Activated CD8-positive, alpha-beta T cell treated with anti-CD3 and anti-CD28 coated beads for 36 hours (primary cell): Measurements from ENCODE around the gene FBXW9. TPM values are rescaled to one million over a fixed set of nuclear protein-coding genes. Genes with fewer than 3 reads are reported as not detected.

Experiments used
- ATAC-seq: fragments of 200-7000 bp; cut with Tn5 transposase; one replicate; pipeline ENCODE4 v1.10.0; 2021; ENCODE audit warnings: mild to moderate bottlenecking, moderate library complexity
- CTCF ChIA-PET: fragments of 350-600 bp; sonication (Branson Sonifier 250); formaldehyde crosslinking; loops from one replicate; lab custom pipeline; 2021; ENCODE audit warnings: antibody characterized with exemption; lab: Charles Lee
- POLR2A ChIA-PET: fragments of 350-600 bp; sonication (Branson Sonifier 250); formaldehyde crosslinking; loops from one replicate; lab custom pipeline; 2021; ENCODE audit warnings: antibody characterized with exemption; lab: Charles Lee
- DNase-seq: peaks from one replicate; pipeline ENCODE4 v3.0.0-alpha.2; 2020
- H3K27ac Mint-ChIP-seq: one replicate; pipeline ENCODE4 v1.8.0; 2021; ENCODE audit warnings: mild to moderate bottlenecking, mixed read lengths
- H3K27me3 Mint-ChIP-seq: one replicate; pipeline ENCODE4 v1.8.0; 2021; ENCODE audit warnings: mixed read lengths
- H3K36me3 Mint-ChIP-seq: one replicate; pipeline ENCODE4 v1.8.0; 2021; ENCODE audit warnings: low read depth, mixed read lengths
- H3K4me1 Mint-ChIP-seq: one replicate; pipeline ENCODE4 v1.8.0; 2021; ENCODE audit warnings: low read depth, mixed read lengths
- H3K4me3 Mint-ChIP-seq: one replicate; pipeline ENCODE4 v1.8.0; 2021; ENCODE audit warnings: mild to moderate bottlenecking, moderate library complexity, mixed read lengths
- H3K9me3 Mint-ChIP-seq: one replicate; pipeline ENCODE4 v1.8.0; 2021; ENCODE audit warnings: mixed read lengths
- intact Hi-C: fragments of 100-400 bp; cut with micrococcal nuclease; formaldehyde crosslinking; loops from one replicate; pipeline ENCODE4 v1.10.0; 2022
- total RNA-seq, 2 experiments: library from RNA; stranded (reverse); gene quantifications; one replicate each; pipeline ENCODE4 v1.2.3, GENCODE V29; 2021
- TF ChIP-seq, protein P1 (sequence below): fragments of 200-600 bp; IDR thresholded peaks from one replicate; pipeline ENCODE4 v1.8.0; 2022; ENCODE audit warnings: antibody characterized with exemption, mild to moderate bottlenecking

Gene FBXW9
- total RNA-seq, 2 experiments from 2014 or later, result 9.9 to 10.8 TPM

DNA sequence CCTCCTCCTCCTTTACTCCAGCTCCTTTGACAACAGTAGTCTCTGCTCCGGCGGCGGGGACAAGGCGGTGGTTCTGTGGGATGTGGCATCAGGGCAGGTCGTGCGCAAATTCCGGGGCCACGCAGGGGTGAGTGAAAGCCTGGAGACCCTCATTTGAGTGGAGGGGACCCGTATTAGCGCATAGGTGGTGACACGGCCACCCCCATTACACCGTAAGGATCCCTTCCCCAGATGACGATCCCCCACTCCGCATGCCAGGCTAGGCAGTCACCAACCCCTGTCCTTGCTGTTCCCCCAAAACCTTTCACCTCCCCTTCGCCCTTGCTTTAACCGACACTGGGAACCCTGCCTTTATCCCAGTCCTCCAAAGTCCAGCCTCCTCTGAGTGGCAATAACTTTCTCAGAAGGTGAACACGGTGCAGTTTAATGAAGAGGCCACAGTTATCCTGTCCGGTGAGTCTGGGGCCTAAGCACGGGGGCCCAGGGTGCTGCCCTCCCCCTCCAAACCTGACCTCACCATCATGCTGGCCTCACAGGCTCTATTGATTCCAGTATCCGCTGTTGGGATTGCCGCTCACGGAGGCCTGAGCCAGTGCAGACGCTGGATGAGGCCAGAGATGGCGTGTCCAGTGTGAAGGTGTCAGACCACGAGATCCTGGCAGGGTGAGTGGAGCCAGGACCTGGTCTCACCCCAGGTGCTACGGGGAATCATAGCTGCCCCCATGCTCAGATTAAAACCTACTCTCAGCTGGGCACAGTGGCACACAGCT is 26.1 kb downstream of the FBXW9 start:
- Mint-ChIP-seq H3K27me3 (no peaks in the 10 kb centered on the region), H3K9me3 (no peaks in the 10 kb centered on the region), H3K27ac (peak overlapping the region; percentile 100), H3K4me3 (peak overlapping the region; percentile 99), H3K4me1 (peaks cover 30% of the 10 kb centered on the region), H3K36me3 (peaks cover 44% of the 10 kb centered on the region)
- intact Hi-C loops, result no loop called here
- ChIA-PET POLR2A (interaction anchor here (1.1 to 4.3 kb wide), 6 partner anchors 8 to 63 kb away, joined by 4 to 29 read pairs (median 4); partner anchors contain the start of genes DHPS, FBXW9 and TRIR), CTCF (interaction anchor here (0.8 to 3.5 kb wide), 9 partner anchors 8 to 106 kb away, joined by 3 to 19 read pairs (median 4); partner anchors contain the start of genes FBXW9, ZNF490 and ZNF791)
- TF ChIP-seq, protein P1, sequence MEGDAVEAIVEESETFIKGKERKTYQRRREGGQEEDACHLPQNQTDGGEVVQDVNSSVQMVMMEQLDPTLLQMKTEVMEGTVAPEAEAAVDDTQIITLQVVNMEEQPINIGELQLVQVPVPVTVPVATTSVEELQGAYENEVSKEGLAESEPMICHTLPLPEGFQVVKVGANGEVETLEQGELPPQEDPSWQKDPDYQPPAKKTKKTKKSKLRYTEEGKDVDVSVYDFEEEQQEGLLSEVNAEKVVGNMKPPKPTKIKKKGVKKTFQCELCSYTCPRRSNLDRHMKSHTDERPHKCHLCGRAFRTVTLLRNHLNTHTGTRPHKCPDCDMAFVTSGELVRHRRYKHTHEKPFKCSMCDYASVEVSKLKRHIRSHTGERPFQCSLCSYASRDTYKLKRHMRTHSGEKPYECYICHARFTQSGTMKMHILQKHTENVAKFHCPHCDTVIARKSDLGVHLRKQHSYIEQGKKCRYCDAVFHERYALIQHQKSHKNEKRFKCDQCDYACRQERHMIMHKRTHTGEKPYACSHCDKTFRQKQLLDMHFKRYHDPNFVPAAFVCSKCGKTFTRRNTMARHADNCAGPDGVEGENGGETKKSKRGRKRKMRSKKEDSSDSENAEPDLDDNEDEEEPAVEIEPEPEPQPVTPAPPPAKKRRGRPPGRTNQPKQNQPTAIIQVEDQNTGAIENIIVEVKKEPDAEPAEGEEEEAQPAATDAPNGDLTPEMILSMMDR, result no peak
- ATAC-seq (no peak), DNase-seq (no peak)

DNA sequence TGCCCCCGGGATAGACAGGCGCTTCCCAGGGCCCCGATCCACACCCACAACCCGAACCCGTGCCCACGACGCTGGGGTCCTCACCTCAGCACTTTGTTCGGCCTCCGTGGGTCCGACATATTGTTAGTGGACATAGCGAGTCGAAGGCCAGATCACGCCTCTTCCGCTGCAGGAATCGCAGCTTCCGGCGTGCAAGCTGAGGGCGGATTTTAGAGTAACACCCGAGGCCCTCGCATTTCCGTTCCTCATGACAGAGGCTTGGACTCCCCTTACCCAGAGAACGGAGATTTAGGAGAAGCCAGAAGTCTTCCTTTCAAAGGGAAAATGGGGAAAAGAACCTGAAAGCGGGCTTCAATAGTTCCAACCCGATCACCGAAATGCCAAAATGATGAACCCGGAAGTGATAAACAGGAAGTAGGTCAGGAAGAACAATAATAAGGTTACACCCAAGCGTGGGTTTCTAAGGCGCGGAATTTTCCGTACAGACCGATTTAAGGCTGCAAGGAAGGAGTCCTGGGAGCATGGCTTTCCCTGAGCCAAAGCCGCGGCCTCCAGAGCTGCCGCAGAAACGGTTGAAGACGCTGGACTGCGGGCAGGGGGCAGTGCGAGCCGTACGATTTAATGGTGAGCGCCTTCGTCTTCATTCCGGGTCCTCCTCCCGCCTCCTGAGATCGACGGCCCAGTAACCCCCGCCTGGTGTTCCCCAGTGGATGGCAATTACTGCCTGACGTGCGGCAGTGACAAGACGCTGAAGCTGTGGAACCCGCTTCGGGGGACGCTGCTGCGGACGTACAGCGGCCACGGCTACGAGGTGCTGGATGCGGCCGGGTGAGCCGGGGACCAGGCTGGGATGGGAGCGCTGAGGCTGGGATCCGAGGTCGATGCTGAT is 26.9 kb downstream of the FBXW9 start:
- Mint-ChIP-seq H3K9me3 (no peaks in the 10 kb centered on the region), H3K4me1 (peaks cover 38% of the 10 kb centered on the region), H3K27ac (peak overlapping the region; percentile 100), H3K36me3 (peaks cover 46% of the 10 kb centered on the region), H3K27me3 (no peaks in the 10 kb centered on the region), H3K4me3 (peak overlapping the region; percentile 99)
- intact Hi-C loops, result loop anchor here (5.0 to 10.0 kb wide), 2 partner anchors 55 to 107 kb away; partner anchors contain the start of genes ZNF490 and ZNF791
- ATAC-seq, result peak; percentile 15
- TF ChIP-seq, protein P1, result no peak
- DNase-seq, result peak; percentile 79
- POLR2A ChIA-PET, result interaction anchor here (0.7 to 4.3 kb wide), 9 partner anchors 9 to 117 kb away, joined by 4 to 29 read pairs (median 5); partner anchors contain the start of genes DHPS, FBXW9 and TRIR
- CTCF ChIA-PET, result interaction anchor here (0.7 to 1.6 kb wide), 8 partner anchors 9 to 126 kb away, joined by 3 to 7 read pairs (median 4); no protein-coding TSS in a partner anchor

DNA sequence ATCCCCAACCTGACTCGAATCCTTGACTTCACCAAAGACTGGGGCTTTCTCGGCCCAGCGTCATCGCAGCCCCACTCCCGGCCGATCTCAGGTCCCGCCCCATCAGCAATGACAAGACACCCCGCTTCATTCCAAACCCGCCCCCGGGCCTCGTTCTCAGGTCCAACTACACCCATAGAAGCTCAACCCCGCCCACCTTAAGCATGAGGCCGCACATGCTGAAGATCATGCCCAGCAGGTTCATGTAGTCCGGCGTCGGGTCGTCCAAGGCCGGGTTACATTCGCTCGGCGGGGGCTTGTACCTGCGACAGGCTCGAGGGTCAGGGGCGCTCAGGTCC is 27.5 kb downstream of the FBXW9 start:
- ATAC-seq (peak; percentile 28), DNase-seq (peak; percentile 85)
- Mint-ChIP-seq H3K4me3 (peak overlapping the region; percentile 99), H3K9me3 (no peaks in the 10 kb centered on the region), H3K36me3 (peaks cover 46% of the 10 kb centered on the region), H3K4me1 (peaks cover 41% of the 10 kb centered on the region), H3K27ac (peak overlapping the region; percentile 100), H3K27me3 (no peaks in the 10 kb centered on the region)
- TF ChIP-seq, protein P1, result no peak
- POLR2A ChIA-PET, result interaction anchor here (0.7 to 4.3 kb wide), 9 partner anchors 9 to 143 kb away, joined by 3 to 29 read pairs (median 5); partner anchors contain the start of genes FBXW9 and TRIR
- CTCF ChIA-PET, result interaction anchor here (0.7 to 3.4 kb wide), 5 partner anchors 10 to 127 kb away, joined by 3 to 12 read pairs (median 4); no protein-coding TSS in a partner anchor
- intact Hi-C loops, result loop anchor here (5.0 to 10.0 kb wide), 2 partner anchors 54 to 107 kb away; partner anchors contain the start of genes ZNF490 and ZNF791

DNA sequence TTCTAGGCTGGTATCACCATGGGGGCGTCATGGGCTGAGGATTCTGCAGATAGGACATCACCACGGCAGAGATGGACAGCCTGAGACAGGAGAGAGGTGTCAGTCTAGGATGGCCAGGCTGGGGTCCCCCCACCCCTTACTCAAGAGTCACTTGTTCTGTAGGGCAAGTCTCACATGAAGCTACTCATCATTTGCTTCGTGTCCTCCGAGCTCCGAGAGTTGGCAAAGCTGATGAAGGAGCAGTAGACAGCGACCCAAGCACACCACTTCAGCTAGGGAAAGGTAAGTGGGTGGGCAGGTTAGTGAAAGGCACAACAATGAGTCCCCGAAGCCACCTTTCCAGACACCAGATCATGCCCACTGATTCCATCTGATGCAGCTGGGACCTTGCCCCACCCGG is 28.1 kb downstream of the FBXW9 start:
- no peak for ATAC-seq
- H3K27me3 Mint-ChIP-seq, result no peaks in the 10 kb centered on the region
- ChIA-PET CTCF (interaction anchor here (1.6 to 3.4 kb wide), 2 partner anchors 9 to 104 kb away, joined by 4 to 12 read pairs; no protein-coding TSS in a partner anchor), POLR2A (interaction anchor here (0.7 to 4.3 kb wide), 8 partner anchors 10 to 142 kb away, joined by 3 to 29 read pairs (median 4); partner anchors contain the start of genes FBXW9 and TRIR)
- DNase-seq, result no peak
- no peaks in the 10 kb centered on the region for H3K9me3 Mint-ChIP-seq
- peak overlapping the region; percentile 99 for H3K4me3 Mint-ChIP-seq
- TF ChIP-seq, protein P1, result no peak
- H3K27ac Mint-ChIP-seq, result peak overlapping the region; percentile 100
- intact Hi-C loops, result loop anchor here (5.0 to 10.0 kb wide), 2 partner anchors 54 to 106 kb away; partner anchors contain the start of genes ZNF490 and ZNF791
- H3K36me3 Mint-ChIP-seq, result peaks cover 50% of the 10 kb centered on the region
- H3K4me1 Mint-ChIP-seq, result peaks cover 41% of the 10 kb centered on the region
